ENCODE results near the gene ZFYVE28.
"Not testable (repeated sequence)": the region's sequence is repeated elsewhere in the genome, so short reads cannot be mapped to it uniquely, and the experiment has no call there.

Gene ZFYVE28

GRCh38 chr4:2390784-2391421, 27.5 kb downstream of the ZFYVE28 start:
- no peak for DNase-seq (ENCODE audit: low read depth in 2 of 2)

- DNase-seq (ENCODE audit: low read depth in 2 of 2), result no peak
Measured at GRCh38 chr4:2390146-2390545, 28.3 kb downstream of the ZFYVE28 start.

- no peak for DNase-seq (ENCODE audit: low read depth in 2 of 2)
Measured at GRCh38 chr4:2389691-2390090, 28.8 kb downstream of the ZFYVE28 start.

- DNase-seq (ENCODE audit: low read depth in 2 of 2), result no peak
Measured at GRCh38 chr4:2388429-2389182, 29.8 kb downstream of the ZFYVE28 start.

- no peak for DNase-seq (ENCODE audit: low read depth in 2 of 2)
Measured at GRCh38 chr4:2387829-2388228, 30.6 kb downstream of the ZFYVE28 start.

- DNase-seq (ENCODE audit: low read depth in 2 of 2), result no peak
Measured at GRCh38 chr4:2387218-2387617, 31.2 kb downstream of the ZFYVE28 start.

- no peak for DNase-seq (ENCODE audit: low read depth in 2 of 2)
Measured at GRCh38 chr4:2386717-2387116, 31.7 kb downstream of the ZFYVE28 start.

- DNase-seq (ENCODE audit: low read depth in 2 of 2), result no peak
Measured at GRCh38 chr4:2385516-2385915, 32.9 kb downstream of the ZFYVE28 start.

GRCh38 chr4:2384245-2384644, 34.2 kb downstream of the ZFYVE28 start:
- DNase-seq (ENCODE audit: low read depth in 2 of 2), result no peak

GRCh38 chr4:2383760-2384159, 34.7 kb downstream of the ZFYVE28 start:
- DNase-seq (ENCODE audit: low read depth in 2 of 2), result no peak

- DNase-seq (ENCODE audit: low read depth in 2 of 2), result not testable (repeated sequence)
Measured at GRCh38 chr4:2383220-2383631, 35.2 kb downstream of the ZFYVE28 start.

- not testable (repeated sequence) for DNase-seq (ENCODE audit: low read depth in 2 of 2)
Measured at GRCh38 chr4:2382769-2383202, 35.7 kb downstream of the ZFYVE28 start.

GRCh38 chr4:2380589-2380988, 37.9 kb downstream of the ZFYVE28 start:
- DNase-seq (ENCODE audit: low read depth in 2 of 2), result not testable (repeated sequence)

- no peak for DNase-seq (ENCODE audit: low read depth in 2 of 2)
Measured at GRCh38 chr4:2378898-2379297, 39.5 kb downstream of the ZFYVE28 start.

GRCh38 chr4:2378401-2378800, 40.0 kb downstream of the ZFYVE28 start:
- no peak for DNase-seq (ENCODE audit: low read depth in 2 of 2)

GRCh38 chr4:2377241-2377640, 41.2 kb downstream of the ZFYVE28 start:
- no peak for DNase-seq (ENCODE audit: low read depth in 2 of 2)

- DNase-seq (ENCODE audit: low read depth in 2 of 2), result no peak
Measured at GRCh38 chr4:2375427-2375826, 43.0 kb downstream of the ZFYVE28 start.

GRCh38 chr4:2373532-2373931, 44.9 kb downstream of the ZFYVE28 start:
- no peak for DNase-seq (ENCODE audit: low read depth in 2 of 2)

GRCh38 chr4:2372488-2373030, 45.9 kb downstream of the ZFYVE28 start:
- DNase-seq (ENCODE audit: low read depth in 2 of 2), result no peak

GRCh38 chr4:2371765-2372487, 46.5 kb downstream of the ZFYVE28 start:
- DNase-seq (ENCODE audit: low read depth in 2 of 2), result no peak

- DNase-seq (ENCODE audit: low read depth in 2 of 2), result no peak
Measured at GRCh38 chr4:2370597-2371320, 47.7 kb downstream of the ZFYVE28 start.

All from stimulated activated CD4-positive, alpha-beta T cell treated with anti-CD3 and anti-CD28 coated beads, Interleukin-15, amount 100 ng/mL, for 48 hours (primary cell).